H1 (cell line): ENCODE measurements around the gene COL5A1. TPM values are rescaled to one million over a fixed set of nuclear protein-coding genes. Genes with fewer than 3 reads are reported as not detected.

ENCODE experiments used
- CTCF ChIA-PET: fragments of 300-600 bp; sonication (Branson Sonifier 250); formaldehyde crosslinking; loops from one replicate; lab custom pipeline; 2021; ENCODE audit not compliant: partially characterized antibody; lab: Charles Lee
- POLR2A ChIA-PET: fragments of 300-600 bp; sonication (Branson Sonifier 250); formaldehyde crosslinking; loops from one replicate; lab custom pipeline; 2021; ENCODE audit warnings: inconsistent platforms; ENCODE audit not compliant: partially characterized antibody; lab: Charles Lee
- DNase-seq, 2 experiments: peaks; one replicate each; pipeline versions ENCODE4 v3.0.0 to v3.0.0-alpha.2; 2010 to 2022; ENCODE audit warnings: low spot score in 2 of 2, low read depth in 1 of 2, mixed read lengths in 1 of 2
- FAIRE-seq: peaks from 2 replicates; lab custom pipeline; 2011; peaks lifted over from hg19 to GRCh38; lab: Jason Lieb, UNC
- H2AFZ ChIP-seq: 2 replicates; pipeline ENCODE4 v1.8.1; 2012; ENCODE audit warnings: low read length, inconsistent platforms
- H2AK5ac ChIP-seq: 2 replicates; pipeline ENCODE4 v1.6.1; 2013; ENCODE audit warnings: low read depth, low read length
- H2BK120ac ChIP-seq: replicated peaks from 2 replicates; pipeline ENCODE3; 2013; ENCODE audit warnings: low read depth, low read length, inconsistent platforms
- H2BK12ac ChIP-seq: 2 replicates; pipeline ENCODE4 v1.6.1; 2013; ENCODE audit warnings: low read depth, low read length
- H2BK15ac ChIP-seq: 2 replicates; pipeline ENCODE4 v1.6.1; 2013; ENCODE audit warnings: low read length
- H2BK20ac ChIP-seq: 2 replicates; pipeline ENCODE4 v1.6.1; 2013; ENCODE audit warnings: low read length
- H2BK5ac ChIP-seq: 2 replicates; pipeline ENCODE4 v1.6.1; 2013; ENCODE audit warnings: low read depth, low read length
- H3K14ac ChIP-seq: 2 replicates; pipeline ENCODE4 v1.6.1; 2013; ENCODE audit warnings: inconsistent platforms; ENCODE audit not compliant: insufficient read length
- H3K18ac ChIP-seq: 2 replicates; pipeline ENCODE4 v1.6.1; 2013; ENCODE audit warnings: low read length; ENCODE audit errors: extremely low read depth
- H3K23ac ChIP-seq: 2 replicates; pipeline ENCODE4 v1.6.1; 2013; ENCODE audit warnings: inconsistent platforms; ENCODE audit not compliant: insufficient read length
- H3K23me2 ChIP-seq: 2 replicates; pipeline ENCODE4 v1.6.1; 2013; ENCODE audit warnings: low read depth, low read length
- H3K27ac ChIP-seq: 2 replicates; pipeline ENCODE4 v1.6.1; 2011; ENCODE audit warnings: low read depth, low read length, inconsistent platforms
- H3K27me3 ChIP-seq, 4 experiments: replicated peaks in 1 of 4; 1 replicate in 1 of 4; 2 replicates in 3 of 4; pipeline versions ENCODE4 v1.6.1 to v1.8.1; 2011 to 2013; ENCODE audit warnings: low read length in 3 of 4, mild to moderate bottlenecking in 3 of 4, inconsistent platforms in 2 of 4, mixed read lengths in 2 of 4, moderate library complexity in 1 of 4; ENCODE audit not compliant: control insufficient read depth in 3 of 4, insufficient read depth in 3 of 4; ENCODE audit errors: extremely low read depth in 1 of 4
- H3K36me3 ChIP-seq, 4 experiments: 2 replicates each; pipeline versions ENCODE4 v1.6.1 to v1.8.1; 2011 to 2013; ENCODE audit warnings: mild to moderate bottlenecking in 4 of 4, low read length in 3 of 4, moderate library complexity in 2 of 4, control low read depth in 1 of 4, inconsistent platforms in 1 of 4; ENCODE audit not compliant: insufficient read depth in 4 of 4, control insufficient read depth in 2 of 4
- H3K4ac ChIP-seq: replicated peaks from 2 replicates; pipeline ENCODE3; 2013; ENCODE audit warnings: low read length, low read depth, mixed read lengths, inconsistent platforms; ENCODE audit not compliant: insufficient read length
- H3K4me1 ChIP-seq, 4 experiments: replicated peaks in 1 of 4; 1 replicate in 1 of 4; 2 replicates in 3 of 4; pipeline versions ENCODE4 v1.6.1 to v1.8.1; 2011 to 2013; ENCODE audit warnings: low read length in 3 of 4, inconsistent platforms in 2 of 4, mixed read lengths in 1 of 4; ENCODE audit not compliant: insufficient read depth in 4 of 4, control insufficient read depth in 3 of 4
- H3K4me2 ChIP-seq, 2 experiments: 2 replicates each; pipeline versions ENCODE4 v1.6.1 to v1.8.1; 2011 to 2013; ENCODE audit warnings: low read depth in 2 of 2, low read length in 2 of 2, control low read depth in 1 of 2, inconsistent platforms in 1 of 2, mild to moderate bottlenecking in 1 of 2; ENCODE audit not compliant: insufficient read depth in 1 of 2
- H3K4me3 ChIP-seq, 4 experiments: fragments of 200-600, 300-600 bp in 1 of 4; sonication (generic), shearing (Covaris generic), sonication (Bioruptor Twin) in 1 of 4; 2 replicates each; pipeline versions ENCODE4 v1.5.1 to v1.8.1; 2011 to 2016; ENCODE audit warnings: low read length in 4 of 4, low read depth in 3 of 4, control low read depth in 2 of 4, inconsistent platforms in 2 of 4, mild to moderate bottlenecking in 2 of 4, mixed read lengths in 1 of 4, moderate library complexity in 1 of 4; ENCODE audit not compliant: insufficient read depth in 2 of 4; ENCODE audit errors: extremely low read depth in 1 of 4
- H3K56ac ChIP-seq: replicated peaks from 2 replicates; pipeline ENCODE3; 2013; ENCODE audit warnings: low read depth, mild to moderate bottlenecking, mixed read lengths, low read length, inconsistent platforms; ENCODE audit not compliant: insufficient read length
- H3K79me1 ChIP-seq: 2 replicates; pipeline ENCODE4 v1.6.1; 2013; ENCODE audit warnings: low read depth, low read length, control low read depth
- H3K79me2 ChIP-seq, 2 experiments: 2 replicates each; pipeline versions ENCODE4 v1.6.1 to v1.8.1; 2012 to 2013; ENCODE audit warnings: low read length in 2 of 2, mild to moderate bottlenecking in 2 of 2, inconsistent platforms in 1 of 2; ENCODE audit not compliant: insufficient read depth in 2 of 2, control insufficient read depth in 1 of 2
- H3K9ac ChIP-seq, 4 experiments: replicated peaks in 1 of 4; 1 replicate in 1 of 4; 2 replicates in 3 of 4; pipeline versions ENCODE4 v1.6.1 to v1.8.1; 2011 to 2013; ENCODE audit warnings: low read depth in 3 of 4, low read length in 3 of 4, control low read depth in 2 of 4, mild to moderate bottlenecking in 2 of 4, moderate library complexity in 2 of 4, inconsistent platforms in 1 of 4; ENCODE audit errors: extremely low read depth in 1 of 4
- H3K9me3 ChIP-seq, 2 experiments: 2 replicates each; pipeline versions ENCODE4 v1.6.1 to v1.8.1; 2012 to 2013; ENCODE audit warnings: mild to moderate bottlenecking in 2 of 2, moderate library complexity in 2 of 2, control low read depth in 1 of 2, inconsistent platforms in 1 of 2, low read depth in 1 of 2, low read length in 1 of 2, mixed read lengths in 1 of 2; ENCODE audit not compliant: insufficient read depth in 2 of 2
- H4K20me1 ChIP-seq, 2 experiments: replicated peaks in 1 of 2; 2 replicates each; pipeline versions ENCODE3 to v1.8.1; 2011 to 2013; ENCODE audit warnings: inconsistent platforms in 2 of 2, low read length in 2 of 2, mild to moderate bottlenecking in 1 of 2; ENCODE audit not compliant: insufficient read depth in 2 of 2, control insufficient read depth in 1 of 2
- H4K5ac ChIP-seq: 2 replicates; pipeline ENCODE4 v1.6.1; 2013; ENCODE audit warnings: low read length, low read depth, mixed read lengths, inconsistent platforms; ENCODE audit not compliant: insufficient read length
- H4K8ac ChIP-seq: 2 replicates; pipeline ENCODE4 v1.8.0; 2013; ENCODE audit warnings: mild to moderate bottlenecking, moderate library complexity, low read length, inconsistent platforms; ENCODE audit not compliant: insufficient read depth; ENCODE audit errors: extremely low read depth
- H4K91ac ChIP-seq: replicated peaks from 2 replicates; pipeline ENCODE3; 2013; ENCODE audit warnings: low read length, mixed read lengths, inconsistent platforms; ENCODE audit not compliant: insufficient read length
- ATF2 ChIP-seq: IDR thresholded peaks from 2 replicates; pipeline ENCODE4 v1.6.1; 2012; ENCODE audit warnings: low read length, inconsistent platforms
- EP300 ChIP-seq, 2 experiments: IDR thresholded peaks; 1 replicate in 1 of 2; 2 replicates in 1 of 2; pipeline ENCODE4 v1.6.1; 2011 to 2012; ENCODE audit warnings: low read depth in 2 of 2, low read length in 2 of 2, mild to moderate bottlenecking in 2 of 2, borderline replicate concordance in 1 of 2, inconsistent platforms in 1 of 2, moderate library complexity in 1 of 2
- KDM4A ChIP-seq: IDR thresholded peaks from one replicate; pipeline ENCODE4 v1.7.1; 2012; ENCODE audit warnings: low read depth, mild to moderate bottlenecking, moderate library complexity, low read length, inconsistent platforms; ENCODE audit not compliant: severe bottlenecking
- POLR2A ChIP-seq, 2 experiments: IDR thresholded peaks; 1 replicate in 1 of 2; 2 replicates in 1 of 2; pipeline ENCODE4 v1.6.1; 2011; ENCODE audit warnings: low read depth in 2 of 2, low read length in 2 of 2, mild to moderate bottlenecking in 2 of 2; ENCODE audit errors: control extremely low read depth in 1 of 2
- RAD21 ChIP-seq, 2 experiments: IDR thresholded peaks in 1 of 2; conservative IDR thresholded peaks in 1 of 2; 2 replicates each; pipeline ENCODE4 v1.6.1; 2011; ENCODE audit warnings: low read depth in 2 of 2, low read length in 2 of 2, improper control_type of control experiment in 1 of 2, inconsistent platforms in 1 of 2, mild to moderate bottlenecking in 1 of 2, moderate library complexity in 1 of 2
- SIX5 ChIP-seq: IDR thresholded peaks from 2 replicates; pipeline ENCODE4 v1.6.1; 2011; ENCODE audit warnings: mild to moderate bottlenecking, low read depth, low read length
- WGBS, 2 experiments: shearing (Covaris generic) in 1 of 2; methylation state at CpG; one replicate each; pipeline versions ENCODE4 v1.1.6 to v1.1.7; 2013 to 2015; ENCODE audit warnings: low lambda C conversion rate in 2 of 2, mixed read lengths in 2 of 2, inconsistent platforms in 1 of 2, low coverage in 1 of 2, missing lambda C conversion rate in 1 of 2; ENCODE audit not compliant: insufficient replicate concordance in 2 of 2, insufficient coverage in 1 of 2, insufficient read length in 1 of 2; ENCODE audit errors: extremely low coverage in 1 of 2, missing lambda C conversion rate in 1 of 2; 5-methylcytosine and 5-hydroxymethylcytosine counted together
- polyA plus RNA-seq, 7 experiments: library from polyadenylated mRNA; depleted of rRNA in 3 of 7; stranded (reverse) in 5 of 7; unstranded in 2 of 7; fragments of >200 nt in 5 of 7; fragments of 200-250 nt in 2 of 7; gene quantifications; 1 replicate in 5 of 7; 2 replicates in 1 of 7; 4 replicates in 1 of 7; pipeline versions ENCODE4 v1.2.1 to v1.2.3, GENCODE V29; 2011 to 2013; ENCODE audit warnings: missing spikeins in 2 of 7, mixed read lengths in 2 of 7
- total RNA-seq: library from RNA; stranded (reverse); fragmentation: NEBNext Ultra II Directional; extraction: Animal tissue kit (Norgen Biotek cat#: 25700); gene quantifications from 2 replicates; pipeline ENCODE4 v1.2.1, GENCODE V29; 2021
- TF ChIP-seq, protein P1 (sequence below): IDR thresholded peaks from 2 replicates; pipeline ENCODE4 v1.6.1; 2011; ENCODE audit warnings: low read length, improper control_type of control experiment
- TF ChIP-seq, protein P2 (sequence below): IDR thresholded peaks from 2 replicates; pipeline ENCODE4 v1.6.1; 2012; ENCODE audit warnings: inconsistent platforms

The COL5A1 gene
- total and polyA plus RNA-seq, 2 of the 8 experiments (the other 6 are each of a cell fraction or from before 2014, with no cell fraction given) = 3.8 to 12.0 TPM

GRCh38 chr9:134838651-134839454 is 197.2 kb downstream of the COL5A1 start:
- FAIRE-seq (no peak), DNase-seq (no peak)
- no peak overlapping the region for H4K91ac ChIP-seq
- no peaks in the 10 kb centered on the region for H3K79me2 ChIP-seq
- no peak overlapping the region for H3K4me3 ChIP-seq
- H2BK12ac ChIP-seq = 0 out of 2 replicates have a peak overlapping the region, but pooled peaks have one; percentile 9
- H2AFZ ChIP-seq = no peak overlapping the region
- no peak overlapping the region for H3K4ac ChIP-seq
- no peak overlapping the region for H3K9ac ChIP-seq
- H3K23ac ChIP-seq = no peak overlapping the region
- no peak overlapping the region for H3K14ac ChIP-seq
- no peak overlapping the region for H2BK20ac ChIP-seq
- H4K8ac ChIP-seq = no peak overlapping the region
- H2BK5ac ChIP-seq = no peak overlapping the region
- no peak overlapping the region for H3K56ac ChIP-seq
- 87% methylated on average over 27 of the region's 34 CpGs; no CpG with 5 or more reads in 1 of the 2 experiments for WGBS, 2 experiments
- H4K20me1 ChIP-seq = no peaks in the 10 kb centered on the region
- H3K79me1 ChIP-seq = no peaks in the 10 kb centered on the region
- H3K4me2 ChIP-seq = no peak overlapping the region
- POLR2A ChIA-PET = no interaction called here
- no peak overlapping the region for H2BK15ac ChIP-seq
- no peaks in the 10 kb centered on the region for H3K27me3 ChIP-seq
- no peak overlapping the region for H4K5ac ChIP-seq
- no peaks in the 10 kb centered on the region for H3K23me2 ChIP-seq
- H3K9me3 ChIP-seq = no peaks in the 10 kb centered on the region
- H2AK5ac ChIP-seq = no peak overlapping the region
- no peak overlapping the region for H3K18ac ChIP-seq
- no peak overlapping the region for H2BK120ac ChIP-seq
- no peak overlapping the region for H3K27ac ChIP-seq
- no peaks in the 10 kb centered on the region for H3K4me1 ChIP-seq
- CTCF ChIA-PET = interaction anchor here (0.7 to 4.2 kb wide), 19 partner anchors 9 to 151 kb away, joined by 3 to 19 read pairs (median 4); no protein-coding TSS in a partner anchor
- H3K36me3 ChIP-seq = no peaks in the 10 kb centered on the region; a peak in 1 of 8 replicates
- TF ChIP-seq SIX5 = no peak
- TF ChIP-seq, protein P1, sequence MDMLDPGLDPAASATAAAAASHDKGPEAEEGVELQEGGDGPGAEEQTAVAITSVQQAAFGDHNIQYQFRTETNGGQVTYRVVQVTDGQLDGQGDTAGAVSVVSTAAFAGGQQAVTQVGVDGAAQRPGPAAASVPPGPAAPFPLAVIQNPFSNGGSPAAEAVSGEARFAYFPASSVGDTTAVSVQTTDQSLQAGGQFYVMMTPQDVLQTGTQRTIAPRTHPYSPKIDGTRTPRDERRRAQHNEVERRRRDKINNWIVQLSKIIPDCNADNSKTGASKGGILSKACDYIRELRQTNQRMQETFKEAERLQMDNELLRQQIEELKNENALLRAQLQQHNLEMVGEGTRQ = no peak
- no peak for TF ChIP-seq RAD21 (IDR thresholded peaks at IDR 0.05 in 1 of 2, conservative IDR thresholded peaks at IDR 0.05 in 1 of 2; ENCODE audit: low read depth in 2 of 2, low read length in 2 of 2)
- TF ChIP-seq POLR2A (IDR thresholded peaks at IDR 0.05; ENCODE audit: control extremely low read depth in 1 of 2, low read depth in 2 of 2, low read length in 2 of 2) = no peak
- TF ChIP-seq KDM4A = no peak
- no peak for TF ChIP-seq EP300 (IDR thresholded peaks at IDR 0.05; ENCODE audit: borderline replicate concordance in 1 of 2, low read depth in 2 of 2, low read length in 2 of 2)
- no peak for TF ChIP-seq ATF2
- TF ChIP-seq, protein P2, sequence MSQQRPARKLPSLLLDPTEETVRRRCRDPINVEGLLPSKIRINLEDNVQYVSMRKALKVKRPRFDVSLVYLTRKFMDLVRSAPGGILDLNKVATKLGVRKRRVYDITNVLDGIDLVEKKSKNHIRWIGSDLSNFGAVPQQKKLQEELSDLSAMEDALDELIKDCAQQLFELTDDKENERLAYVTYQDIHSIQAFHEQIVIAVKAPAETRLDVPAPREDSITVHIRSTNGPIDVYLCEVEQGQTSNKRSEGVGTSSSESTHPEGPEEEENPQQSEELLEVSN = no peak
